HG03045 (cell line): ENCODE measurements around the gene ZNF599.
"Not testable (repeated sequence)": the region's sequence is repeated elsewhere in the genome, so short reads cannot be mapped to it uniquely, and the experiment has no call there.

Experiments
- ATAC-seq: cut with Tn5 transposase; IDR thresholded peaks from one replicate; pipeline ENCODE4 v1.9.1; 2021; ENCODE audit warnings: mild to moderate bottlenecking, moderate library complexity; ENCODE audit not compliant: unreplicated experiment

Gene ZNF599

DNA sequence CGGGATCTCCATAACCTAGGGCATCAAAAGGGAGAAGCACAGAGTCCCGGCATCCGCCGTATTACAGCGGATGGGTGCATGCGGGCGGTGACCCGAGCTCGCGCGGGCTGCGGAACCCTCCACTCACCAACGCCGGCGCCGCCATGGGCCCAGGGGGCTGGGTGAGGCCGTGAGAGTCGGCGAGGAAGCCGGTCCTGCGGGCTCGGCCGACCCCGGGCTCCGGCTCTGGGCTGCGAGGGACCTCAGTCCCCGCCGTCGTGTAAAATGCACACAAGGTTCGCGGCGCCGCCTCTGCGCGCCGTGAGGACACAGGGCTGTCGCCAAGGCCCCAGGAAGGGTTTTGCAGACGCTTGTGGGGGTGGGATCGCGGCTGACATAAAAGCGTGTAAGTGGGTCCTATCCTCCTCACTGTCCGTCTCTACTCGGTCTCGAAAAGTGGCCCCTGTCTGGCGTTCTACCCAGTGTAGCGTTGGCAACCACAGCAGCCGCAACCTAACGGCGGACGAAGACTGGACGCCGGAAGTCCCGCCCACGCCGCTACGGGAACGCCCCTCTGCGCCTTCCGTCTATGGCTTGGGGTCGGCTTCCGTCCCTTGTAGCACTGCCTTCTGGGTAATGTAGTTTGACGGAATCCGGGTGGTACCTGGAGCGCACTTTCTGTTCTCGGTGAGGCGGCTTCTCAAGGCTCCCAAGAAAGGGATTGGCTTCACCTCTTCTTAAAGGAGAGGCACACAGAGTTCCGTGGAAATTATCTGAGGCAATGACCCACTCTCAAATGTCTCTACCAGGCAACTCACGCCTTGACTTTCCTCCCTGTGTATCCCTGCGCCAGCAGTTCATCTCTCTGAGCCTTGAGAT lies at the start of gene ZNF599:
Gene ZNF599, minus strand, starts transcription at position 519 of the 858 bp plus-strand sequence. Its CDS starts 374 bp downstream, at position 145.
- ATAC-seq, result peak; percentile 94

DNA sequence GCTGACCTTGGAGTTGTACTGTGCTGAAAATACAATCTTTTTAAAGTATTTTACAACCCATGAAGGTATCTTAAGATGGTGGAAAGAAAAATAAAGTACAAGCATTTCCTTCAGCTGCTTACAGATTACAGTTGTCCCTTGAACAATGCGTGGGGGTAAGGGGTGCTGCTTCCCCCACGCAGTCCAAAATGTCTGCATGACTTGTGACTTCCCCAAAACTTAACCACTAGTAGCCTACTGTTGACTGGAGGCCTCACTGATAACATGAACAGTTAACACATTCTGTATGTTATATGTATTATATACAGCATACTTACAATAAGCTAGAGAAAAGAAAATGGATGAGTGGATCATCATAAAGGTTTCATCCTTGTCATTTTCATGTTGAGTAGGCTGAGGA lies 45.3 kb upstream of the ZNF599 start:
- no peak for ATAC-seq

DNA sequence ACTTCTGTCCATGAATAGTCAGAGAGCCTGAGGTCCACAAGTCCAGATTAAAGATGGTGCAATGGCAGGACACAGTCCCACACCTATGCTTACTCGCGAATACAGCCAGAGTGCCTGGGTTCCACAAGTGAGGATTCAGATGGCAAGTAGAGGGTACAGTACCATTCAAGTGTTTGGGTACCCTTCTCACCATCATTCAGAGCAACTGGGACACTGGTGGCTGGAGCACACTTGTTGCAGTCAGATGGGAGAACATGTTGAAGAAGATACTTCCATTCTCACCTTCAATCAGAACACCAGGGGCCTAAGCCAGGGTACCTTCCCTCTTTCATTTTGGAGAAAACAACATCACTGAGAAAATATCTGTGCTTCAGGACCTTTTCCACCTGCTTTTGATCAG lies 43.7 kb upstream of the ZNF599 start:
- no peak for ATAC-seq

DNA sequence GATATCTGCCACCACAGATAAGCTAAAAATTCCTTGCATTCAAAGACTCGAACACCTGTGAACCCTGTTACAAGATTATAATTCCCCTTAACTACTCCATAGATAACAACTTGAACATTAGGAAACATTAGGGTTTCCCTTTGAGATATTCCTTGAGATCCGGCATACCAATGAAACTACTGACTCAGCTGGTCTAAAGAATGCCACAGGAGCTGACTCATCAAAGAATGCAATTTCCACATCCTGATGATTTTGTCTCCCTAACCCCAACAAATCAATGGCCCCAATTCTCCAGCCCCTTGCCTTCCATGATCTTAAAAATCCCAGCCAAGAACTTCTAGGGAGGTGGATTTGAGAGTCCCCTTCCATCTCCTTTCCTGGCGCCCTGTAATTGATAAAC lies 35.6 kb upstream of the ZNF599 start:
- ATAC-seq, result no peak

DNA sequence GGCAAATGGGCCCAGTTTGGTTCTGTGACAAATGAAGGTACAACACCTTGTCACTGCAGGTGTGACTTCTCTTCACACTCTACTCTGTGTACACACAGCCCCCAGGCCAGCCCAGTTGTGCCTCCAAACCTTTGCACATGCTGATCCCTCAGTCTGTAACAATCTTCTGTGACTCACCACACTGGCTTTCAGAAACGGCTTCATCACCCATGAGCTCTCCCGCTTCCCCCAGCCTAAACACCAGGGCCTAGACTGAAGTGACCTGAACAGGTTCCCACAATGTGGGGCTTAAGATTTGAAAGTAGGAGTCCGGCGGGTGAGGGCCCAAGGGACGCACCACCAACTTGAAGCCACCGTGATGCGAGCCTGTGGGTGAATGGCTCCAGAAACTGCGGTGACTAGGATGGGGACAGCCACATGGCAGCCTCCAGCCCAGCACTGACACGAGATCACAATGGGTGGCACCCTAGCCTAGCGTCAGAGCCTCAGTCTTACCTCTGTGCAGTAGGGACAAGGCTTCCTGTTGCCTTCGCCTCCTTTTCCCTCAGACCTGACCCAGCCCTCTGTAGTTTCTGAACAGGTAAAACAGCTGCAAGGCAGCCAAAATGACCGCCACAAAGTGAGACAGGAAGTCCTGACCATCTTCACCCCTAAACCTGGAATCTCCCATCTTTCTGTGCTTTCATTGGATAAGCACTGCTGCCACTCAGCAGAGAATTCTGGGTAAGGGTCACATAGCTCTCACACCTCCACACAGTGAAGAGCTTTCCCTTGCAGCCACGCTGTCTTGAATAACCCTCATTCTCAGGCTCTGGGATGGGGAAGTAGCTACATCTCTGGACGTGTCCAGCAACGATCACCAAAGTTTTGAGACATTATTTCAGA lies 34.2 kb upstream of the ZNF599 start:
- ATAC-seq, result no peak

DNA sequence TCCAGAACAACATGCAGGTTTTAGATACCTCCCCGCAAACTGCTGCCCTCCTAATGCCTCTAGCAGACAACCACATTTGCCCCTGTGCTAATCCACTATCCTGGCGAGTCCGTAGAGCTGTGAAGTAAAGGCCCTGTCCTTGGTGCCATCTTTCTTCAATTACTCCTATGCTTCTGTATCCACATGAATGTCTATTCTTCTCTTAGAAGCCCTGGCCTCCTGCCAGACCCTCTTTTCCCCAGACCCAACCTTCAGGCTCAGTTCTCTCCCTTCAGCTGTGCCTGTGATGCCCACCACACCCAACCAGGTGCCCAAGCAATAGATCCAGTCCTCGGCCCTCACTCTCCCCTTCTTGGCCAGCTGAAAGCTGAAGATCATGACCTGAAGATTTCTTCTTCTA lies 31.1 kb upstream of the ZNF599 start:
- ATAC-seq, result no peak

DNA sequence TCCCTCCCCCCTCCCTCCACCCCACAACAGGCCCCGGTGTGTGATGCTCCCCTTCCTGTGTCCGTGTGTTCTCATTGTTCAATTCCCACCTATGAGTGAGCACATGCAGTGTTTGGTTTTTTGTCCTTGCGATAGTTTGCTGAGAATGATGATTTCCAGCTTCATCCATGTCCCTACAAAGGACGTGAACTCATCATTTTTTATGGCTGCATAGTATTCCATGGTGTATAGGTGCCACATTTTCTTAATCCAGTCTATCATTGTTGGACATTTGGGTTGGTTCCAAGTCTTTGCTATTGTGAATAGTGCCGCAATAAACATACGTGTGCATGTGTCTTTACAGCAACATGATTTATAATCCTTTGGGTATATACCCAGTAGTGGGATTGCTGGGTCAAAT lies 23.9 kb upstream of the ZNF599 start:
- ATAC-seq, result not testable (repeated sequence)

DNA sequence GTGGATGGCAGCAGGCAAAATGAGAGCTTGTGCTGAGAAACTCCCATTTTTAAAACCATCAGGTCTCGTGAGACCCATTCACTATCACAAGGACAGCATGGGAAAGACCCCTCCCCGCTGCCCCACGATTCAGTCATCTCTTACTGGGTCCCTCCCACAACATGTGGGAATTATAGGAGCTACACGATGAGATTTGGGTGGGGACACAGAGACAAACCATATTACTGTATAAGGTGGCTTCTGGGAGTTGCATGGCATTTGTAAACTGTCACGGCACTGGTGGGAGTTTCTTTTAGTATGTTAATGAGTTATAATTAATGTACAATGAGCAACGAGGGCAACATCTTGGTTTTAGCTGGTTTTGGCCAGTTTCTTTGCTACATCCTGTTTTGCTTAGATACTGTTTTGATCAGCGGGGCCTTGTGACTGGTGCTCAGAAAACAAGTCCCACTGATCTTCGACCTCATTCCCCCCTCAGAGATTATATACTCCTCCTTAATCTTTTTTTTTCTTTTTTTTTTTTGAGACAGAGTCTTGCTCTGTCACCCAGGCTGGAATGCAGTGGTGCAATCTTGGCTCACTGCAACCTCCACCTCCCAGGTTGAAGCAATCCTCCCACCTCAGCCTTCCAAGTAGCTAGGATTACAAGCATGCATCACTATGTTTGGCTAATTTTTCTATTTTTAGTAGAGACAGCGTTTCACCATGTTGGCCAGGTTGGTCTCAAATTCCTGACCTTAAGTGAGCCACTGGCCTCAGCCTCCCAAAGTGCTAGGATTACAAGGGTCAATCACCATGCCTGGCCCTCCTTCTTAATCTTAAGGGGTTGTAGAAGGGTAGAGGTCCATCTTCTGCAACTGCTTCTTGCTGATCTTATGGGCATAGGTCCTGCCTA lies 21.3 kb upstream of the ZNF599 start:
- no peak for ATAC-seq

DNA sequence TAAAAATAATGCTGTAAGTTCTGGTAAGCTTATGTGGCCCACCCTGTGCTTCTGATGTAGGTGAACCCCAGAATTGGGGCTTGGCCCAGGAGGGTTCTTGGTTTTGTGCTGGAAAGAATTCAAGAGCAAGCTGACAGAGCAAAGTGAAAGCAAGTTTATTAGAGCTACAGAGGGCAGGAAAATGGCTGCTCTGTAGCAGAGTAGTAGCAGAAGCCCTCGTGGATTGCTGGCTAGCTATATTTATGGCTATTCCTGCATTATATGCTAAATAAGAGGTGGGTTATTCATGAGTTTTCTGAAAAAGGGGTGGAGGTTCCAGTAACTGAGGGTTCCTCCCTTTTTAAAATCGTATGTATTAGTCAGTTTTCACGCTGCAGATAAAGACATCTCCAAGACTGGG lies 20.6 kb upstream of the ZNF599 start:
- no peak for ATAC-seq

DNA sequence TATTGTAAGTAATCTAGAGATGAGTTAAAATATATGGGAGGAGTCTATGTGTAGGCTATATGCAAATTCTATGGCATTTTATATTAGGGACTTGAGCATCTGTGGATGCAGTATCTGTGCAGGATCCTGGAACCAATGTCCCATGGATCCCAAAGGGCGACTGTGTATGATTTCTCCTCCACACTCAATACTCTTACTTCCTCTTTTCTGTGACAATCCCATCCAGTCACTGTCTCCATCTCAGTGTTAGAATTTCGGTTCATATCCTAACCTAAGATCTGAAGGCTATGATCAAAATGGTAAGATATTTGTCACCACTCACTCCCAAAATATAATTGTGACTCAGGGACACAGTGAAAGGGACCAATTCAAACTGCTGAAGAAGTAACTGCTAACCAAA lies 15.1 kb upstream of the ZNF599 start:
- no peak for ATAC-seq

DNA sequence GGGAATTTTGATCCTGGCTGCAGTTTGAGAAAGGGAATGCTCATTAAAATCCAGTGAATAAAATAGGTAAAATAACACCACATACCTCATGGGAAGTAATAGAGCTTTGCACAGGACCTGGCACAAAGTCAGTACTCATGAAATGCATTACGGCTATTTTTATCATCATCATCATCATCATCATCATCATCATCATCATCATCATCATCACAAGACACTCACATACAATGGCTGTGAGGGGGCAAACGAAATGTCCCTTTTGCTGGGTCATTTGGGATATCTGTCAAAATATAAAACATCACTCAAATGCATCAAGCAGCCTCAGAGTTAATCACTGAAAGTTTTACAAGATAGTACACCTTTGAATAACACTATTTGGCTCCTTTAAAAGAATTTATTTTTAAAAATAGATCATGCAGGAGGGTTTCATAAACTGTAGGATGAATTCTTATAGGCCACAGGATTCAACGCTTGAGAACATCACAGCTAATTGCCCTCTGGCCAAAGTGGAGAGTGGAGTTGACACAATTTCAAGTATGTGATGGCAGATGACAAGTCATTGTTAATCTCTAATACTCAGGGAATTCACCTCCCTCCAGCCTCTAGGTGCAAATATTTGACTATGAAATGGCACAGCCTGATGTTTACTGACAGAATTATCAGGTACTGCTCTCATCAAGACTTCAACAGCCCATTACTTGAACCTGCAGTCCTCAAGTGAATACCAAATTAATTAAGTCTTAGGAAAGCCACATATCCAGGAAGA lies 14.2 kb upstream of the ZNF599 start:
- ATAC-seq, result no peak

DNA sequence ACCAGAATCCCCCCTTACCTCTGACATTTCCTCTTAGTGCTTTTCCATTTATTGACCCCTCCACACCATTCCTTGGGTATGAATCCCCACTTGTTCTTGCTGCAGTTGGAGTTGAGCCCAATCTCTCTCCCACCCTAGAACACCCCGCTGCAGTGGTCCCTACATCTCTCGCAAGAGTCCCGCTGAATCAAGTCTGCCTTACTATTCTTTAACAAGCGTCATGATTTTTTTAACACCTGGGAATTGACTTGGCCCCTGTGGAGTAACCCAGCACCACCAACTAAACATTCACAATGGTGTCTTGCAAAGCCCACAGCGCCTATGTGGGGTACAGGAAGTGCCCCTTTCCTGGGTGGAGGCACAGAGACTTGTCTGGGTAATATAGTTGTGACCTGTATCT lies 13.2 kb upstream of the ZNF599 start:
- no peak for ATAC-seq

DNA sequence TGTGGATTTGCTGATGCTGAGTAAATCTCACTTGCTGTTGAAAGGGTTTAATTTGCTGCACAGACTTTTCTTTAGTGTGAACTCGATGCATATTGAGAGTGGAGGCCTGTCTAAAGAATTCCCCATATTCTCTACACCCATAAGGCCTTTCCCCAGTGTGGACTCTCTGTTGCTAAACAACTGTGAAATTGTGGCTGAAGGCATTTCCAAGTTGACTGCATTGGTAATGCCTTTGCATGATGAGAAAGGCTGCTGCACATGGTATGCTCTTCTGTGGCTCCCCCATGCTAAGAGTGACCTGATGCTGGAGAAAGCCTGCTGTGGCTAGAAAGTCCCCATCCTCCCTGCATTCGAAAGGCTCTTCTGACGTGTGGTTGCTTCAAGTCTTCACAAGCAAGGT lies 6.6 kb upstream of the ZNF599 start:
- ATAC-seq, result no peak

DNA sequence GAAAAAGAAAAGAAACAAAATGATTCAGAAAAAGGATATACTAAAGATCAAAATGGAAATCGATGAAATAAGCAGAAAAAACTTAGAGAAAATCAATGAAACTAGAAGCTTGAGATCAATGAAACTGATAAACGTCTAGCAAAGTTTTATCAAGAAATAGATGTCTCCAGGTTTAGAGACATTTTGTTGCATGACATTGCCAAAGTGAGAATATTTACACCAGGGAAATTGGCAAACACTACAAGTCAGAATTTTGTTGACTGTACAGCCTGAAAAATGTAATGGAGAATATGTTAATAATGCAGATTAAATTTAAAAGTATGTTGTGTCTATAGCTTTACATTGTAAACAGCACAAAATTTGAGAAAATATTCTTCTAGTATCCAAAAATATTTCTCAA lies 5.3 kb upstream of the ZNF599 start:
- ATAC-seq, result no peak

DNA sequence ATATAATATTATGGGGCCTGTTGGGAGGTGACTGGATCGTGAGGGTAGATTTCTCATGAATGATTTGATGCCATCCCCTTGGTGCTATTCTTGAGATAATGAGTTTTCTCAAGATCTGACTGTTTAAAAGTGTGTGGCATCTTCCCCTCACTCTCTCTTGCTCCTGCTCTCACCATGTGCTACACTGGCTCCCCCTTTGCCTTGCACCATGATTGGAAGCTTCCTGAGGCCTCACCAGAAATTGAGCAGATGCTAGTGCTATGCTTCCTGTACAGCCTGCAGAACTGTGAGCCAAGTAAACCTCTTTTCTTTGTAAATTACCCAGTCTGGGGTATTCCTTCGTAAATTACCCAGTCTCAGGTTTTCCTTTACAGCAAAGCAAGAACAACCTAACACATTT lies 1.8 kb upstream of the ZNF599 start:
- ATAC-seq, result no peak

DNA sequence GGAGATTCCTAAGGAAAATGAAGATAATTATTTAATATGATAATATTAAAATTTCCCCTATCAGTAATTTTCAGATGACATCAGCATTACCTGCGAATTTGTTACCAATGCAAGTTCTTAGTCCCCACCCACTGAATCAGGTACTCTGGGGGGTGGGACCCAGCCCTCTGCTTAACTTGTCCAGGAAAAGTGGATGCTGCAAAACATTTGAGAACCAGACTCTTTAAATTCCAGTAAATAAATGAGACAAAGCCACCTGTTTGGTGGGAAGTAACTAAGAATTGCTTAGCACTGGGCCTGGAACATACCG lies 495 bp upstream of the ZNF599 start:
- no peak for ATAC-seq

DNA sequence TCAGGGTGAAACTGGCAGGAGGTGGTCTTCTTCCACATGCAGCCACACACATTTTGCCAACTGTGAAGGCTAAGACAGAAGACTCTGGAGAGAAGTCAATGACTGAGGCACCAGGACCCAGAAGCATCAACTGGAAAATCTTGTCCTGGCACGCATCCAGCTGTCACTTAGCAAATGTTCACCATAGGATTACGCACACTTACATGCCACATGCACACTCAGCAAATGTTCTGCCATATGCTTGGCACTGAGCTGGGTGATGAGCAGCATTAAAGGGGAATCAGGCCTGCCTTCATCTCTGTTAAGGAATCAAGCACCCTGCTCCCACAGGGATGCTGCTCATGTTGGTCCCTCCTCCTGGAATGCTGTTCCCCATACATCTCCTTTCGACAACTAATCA lies 5.1 kb downstream of the ZNF599 start:
- ATAC-seq, result no peak

DNA sequence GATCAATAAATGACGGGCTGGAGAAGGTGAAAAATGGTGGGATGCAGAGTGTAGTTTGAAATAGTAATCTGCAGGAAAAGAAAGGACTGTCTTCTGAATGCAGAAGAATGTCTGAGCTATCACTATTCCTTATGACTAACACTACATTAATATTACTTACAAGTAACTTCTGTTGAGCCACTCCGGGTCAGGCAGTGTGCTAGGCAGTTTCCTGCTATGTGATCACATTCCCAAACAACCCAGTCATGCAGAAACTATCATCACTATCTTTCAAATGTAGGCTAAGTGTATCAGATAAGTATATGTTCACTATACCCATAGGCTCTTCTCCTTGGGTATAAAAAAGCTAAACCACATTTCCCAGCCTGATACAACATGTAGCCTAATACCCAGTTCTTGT lies 6.6 kb downstream of the ZNF599 start:
- ATAC-seq, result no peak

DNA sequence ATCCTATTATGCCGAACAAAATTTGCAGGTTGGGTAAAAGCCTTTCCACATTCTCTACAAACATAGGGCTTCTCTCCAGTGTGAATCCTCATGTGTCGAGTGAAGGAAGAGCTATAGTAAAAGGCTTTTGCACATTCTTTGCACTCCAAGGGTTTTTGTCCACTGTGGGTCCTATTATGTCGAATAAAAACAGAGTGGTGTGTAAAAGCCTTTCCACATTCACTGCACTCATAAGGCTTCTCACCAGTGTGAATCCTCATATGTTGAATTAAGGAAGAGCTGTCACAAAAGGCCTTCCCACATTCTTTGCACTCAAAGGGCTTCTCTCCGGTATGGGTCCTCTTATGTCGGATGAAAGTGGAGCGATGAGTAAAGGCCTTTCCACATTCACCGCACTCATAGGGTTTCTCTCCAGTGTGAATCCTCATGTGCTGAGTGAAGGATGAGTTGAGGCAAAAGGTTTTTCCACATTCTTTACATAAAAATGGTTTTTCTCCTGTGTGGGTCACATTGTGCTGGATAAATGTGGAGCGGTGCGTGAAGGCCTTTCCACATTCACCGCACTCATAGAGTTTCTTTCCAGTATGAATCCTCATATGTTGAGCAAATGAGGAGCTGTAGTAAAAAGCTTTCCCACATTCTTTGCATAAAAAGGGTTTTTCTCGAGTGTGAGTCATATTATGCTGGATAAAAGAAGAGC lies 13.6 kb downstream of the ZNF599 start:
- ATAC-seq, result no peak

DNA sequence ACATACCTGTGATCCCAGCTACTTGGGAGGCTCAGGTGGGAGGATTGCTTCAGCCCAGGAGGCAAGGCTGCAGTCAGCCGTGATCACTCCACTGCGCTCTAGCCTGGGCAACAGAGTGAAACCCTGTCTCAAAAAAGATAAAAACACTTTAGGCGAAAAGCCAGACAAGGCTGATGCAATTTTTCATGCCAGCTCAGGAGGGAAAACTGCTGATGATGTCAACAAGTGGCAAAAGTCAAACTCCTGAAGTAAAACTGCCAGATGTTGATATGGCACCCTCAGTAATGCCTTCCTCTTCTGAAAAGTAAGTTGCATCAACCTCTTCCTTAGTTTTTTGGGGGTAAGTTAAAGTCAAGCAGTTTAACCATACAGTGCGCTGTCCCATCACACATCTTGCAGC lies 15.6 kb downstream of the ZNF599 start:
- no peak for ATAC-seq
